Neural cell (in vitro differentiated cells): Measurements from ENCODE around the gene SERP1.

Experiments
- CTCF ChIP-seq: fragments of 450-650 bp; IDR thresholded peaks from 2 replicates; pipeline ENCODE4 v1.5.1; 2014; ENCODE audit warnings: antibody characterized with exemption, mild to moderate bottlenecking, moderate library complexity; ENCODE audit not compliant: poor library complexity, severe bottlenecking
- EP300 ChIP-seq: fragments of 450-650 bp; conservative IDR thresholded peaks from 2 replicates; pipeline ENCODE4 v1.6.1; 2014; ENCODE audit warnings: antibody characterized with exemption, mild to moderate bottlenecking, moderate library complexity; ENCODE audit not compliant: poor library complexity, severe bottlenecking
- EZH2 ChIP-seq: fragments of 200-600, 300-800 bp; shearing (Covaris generic), sonication (generic); IDR thresholded peaks from 2 replicates; pipeline ENCODE4 v1.6.1; 2014; ENCODE audit warnings: antibody characterized with exemption, low read length, borderline replicate concordance, mild to moderate bottlenecking; ENCODE audit not compliant: insufficient read depth, poor library complexity, severe bottlenecking
- MXI1 ChIP-seq: fragments of 450-650 bp; conservative IDR thresholded peaks from 2 replicates; pipeline ENCODE4 v1.6.1; 2014; ENCODE audit warnings: antibody characterized with exemption, mild to moderate bottlenecking; ENCODE audit not compliant: poor library complexity, severe bottlenecking
- POLR2AphosphoS5 ChIP-seq: IDR thresholded peaks from 2 replicates; pipeline ENCODE4 v1.6.1; 2012
- RAD21 ChIP-seq: fragments of 450-650 bp; conservative IDR thresholded peaks from 2 replicates; pipeline ENCODE4 v1.6.1; 2014; ENCODE audit warnings: antibody characterized with exemption, mild to moderate bottlenecking, moderate library complexity
- REST ChIP-seq: IDR thresholded peaks from 2 replicates; pipeline ENCODE4 v1.6.1; 2012; ENCODE audit warnings: borderline replicate concordance
- SMC3 ChIP-seq: fragments of 450-650 bp; conservative IDR thresholded peaks from 2 replicates; pipeline ENCODE4 v1.6.1; 2014; ENCODE audit warnings: antibody characterized with exemption, mild to moderate bottlenecking, moderate library complexity; ENCODE audit not compliant: poor library complexity
- TAF1 ChIP-seq: IDR thresholded peaks from 2 replicates; pipeline ENCODE4 v1.6.1; 2012; ENCODE audit warnings: low read depth

GRCh38 chr3:150594150-150594549 lies 47.9 kb upstream of the SERP1 start:
- no peak for TF ChIP-seq CTCF
- TF ChIP-seq EZH2 = no peak
- TF ChIP-seq RAD21 = no peak
- TF ChIP-seq SMC3 = no peak
- no peak for TF ChIP-seq POLR2AphosphoS5
- TF ChIP-seq EP300 = no peak
- no peak for TF ChIP-seq MXI1
- no peak for TF ChIP-seq REST
- TF ChIP-seq TAF1 = no peak
